ENCODE measurements around the gene RBMX.
"Not testable (repeated sequence)": the region's sequence is repeated elsewhere in the genome, so short reads cannot be mapped to it uniquely, and the experiment has no call there.

Gene RBMX

DNA sequence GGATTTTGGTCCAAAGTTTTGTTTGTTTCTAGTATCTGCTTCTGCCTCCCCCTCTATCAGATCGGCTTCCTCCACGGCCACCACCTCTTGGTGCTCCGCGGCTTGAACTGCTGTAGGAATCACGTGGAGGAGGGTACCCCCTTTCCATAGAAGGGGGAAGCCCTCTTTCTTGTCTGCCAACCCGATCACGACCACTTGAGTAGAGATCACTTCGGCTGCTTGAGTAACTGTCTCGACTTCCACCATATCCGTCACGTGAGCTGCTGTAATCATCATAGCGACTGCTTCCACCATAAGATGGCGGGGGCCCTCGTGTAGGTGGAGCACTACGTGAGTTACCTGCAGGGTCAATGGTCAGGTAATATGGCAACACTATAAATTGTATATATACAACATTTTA, 6.4 kb downstream of the RBMX start:
- not testable (repeated sequence) for DNase-seq

DNA sequence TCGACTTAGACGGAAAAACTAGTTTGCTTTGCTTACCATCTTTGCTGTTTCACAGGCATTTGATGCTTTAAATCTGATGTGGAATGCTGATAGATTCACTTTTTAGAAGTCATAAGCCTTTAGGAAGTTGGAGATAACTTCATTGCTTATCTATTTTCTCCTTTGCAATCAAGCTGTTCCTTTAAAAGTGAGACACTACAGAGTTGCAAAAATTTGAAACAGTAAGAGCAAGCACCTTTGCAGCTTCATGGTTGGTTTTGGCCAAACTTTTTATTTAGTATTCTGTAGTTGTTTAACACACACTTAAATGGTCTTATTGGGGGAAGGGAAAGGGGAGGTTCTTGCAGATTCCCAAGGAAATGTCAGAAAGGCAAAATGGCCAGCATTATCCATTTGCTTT, 7.3 kb downstream of the RBMX start:
- DNase-seq, result not testable (repeated sequence)

DNA sequence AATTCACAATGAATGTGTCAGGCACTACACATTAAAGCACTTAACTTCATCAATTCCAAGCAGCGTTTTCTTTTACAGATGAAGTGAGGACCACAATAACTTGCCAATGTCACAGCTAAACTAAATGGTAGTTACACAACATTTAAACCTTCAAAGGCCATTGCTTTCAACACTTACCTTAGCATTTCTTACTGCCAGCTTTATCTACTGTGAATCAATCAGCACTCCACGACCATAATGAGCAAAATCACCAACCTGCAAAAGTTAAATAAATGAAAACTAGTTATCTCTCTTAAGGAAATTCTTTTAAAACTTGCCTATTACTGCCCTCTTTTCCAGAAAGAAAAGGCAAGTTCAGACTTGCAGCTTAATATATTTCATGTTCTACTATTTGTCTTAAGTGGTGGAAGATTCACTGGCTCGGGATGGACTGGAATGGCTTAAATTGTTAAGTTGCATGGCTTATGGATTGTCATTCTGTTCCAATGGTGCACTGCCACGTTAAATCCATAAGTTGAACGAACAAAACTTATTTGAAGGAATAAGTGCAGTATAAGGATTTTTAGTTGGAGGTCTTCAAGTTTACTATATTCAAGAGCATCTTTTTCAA, 8.3 kb downstream of the RBMX start:
- DNase-seq, result no peak

DNA sequence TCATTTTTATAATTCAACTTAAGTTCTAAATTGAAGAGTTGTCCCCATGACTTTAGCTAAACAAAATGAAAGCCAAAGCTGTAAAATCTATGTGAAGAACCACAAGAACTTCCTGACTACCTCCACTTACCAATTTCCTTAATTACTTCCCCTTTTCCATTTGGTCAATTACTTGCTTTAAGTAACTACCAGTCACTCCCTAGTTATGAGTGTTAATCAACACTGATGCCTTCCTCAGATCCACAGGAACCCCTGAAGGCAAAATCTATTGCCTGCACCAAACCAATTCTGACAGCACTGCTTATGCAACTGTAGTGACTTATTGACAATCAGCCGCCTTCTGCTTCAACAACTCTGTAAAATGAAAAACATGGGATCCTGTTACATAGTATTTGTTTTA, 10.5 kb downstream of the RBMX start:
- DNase-seq, result no peak

DNA sequence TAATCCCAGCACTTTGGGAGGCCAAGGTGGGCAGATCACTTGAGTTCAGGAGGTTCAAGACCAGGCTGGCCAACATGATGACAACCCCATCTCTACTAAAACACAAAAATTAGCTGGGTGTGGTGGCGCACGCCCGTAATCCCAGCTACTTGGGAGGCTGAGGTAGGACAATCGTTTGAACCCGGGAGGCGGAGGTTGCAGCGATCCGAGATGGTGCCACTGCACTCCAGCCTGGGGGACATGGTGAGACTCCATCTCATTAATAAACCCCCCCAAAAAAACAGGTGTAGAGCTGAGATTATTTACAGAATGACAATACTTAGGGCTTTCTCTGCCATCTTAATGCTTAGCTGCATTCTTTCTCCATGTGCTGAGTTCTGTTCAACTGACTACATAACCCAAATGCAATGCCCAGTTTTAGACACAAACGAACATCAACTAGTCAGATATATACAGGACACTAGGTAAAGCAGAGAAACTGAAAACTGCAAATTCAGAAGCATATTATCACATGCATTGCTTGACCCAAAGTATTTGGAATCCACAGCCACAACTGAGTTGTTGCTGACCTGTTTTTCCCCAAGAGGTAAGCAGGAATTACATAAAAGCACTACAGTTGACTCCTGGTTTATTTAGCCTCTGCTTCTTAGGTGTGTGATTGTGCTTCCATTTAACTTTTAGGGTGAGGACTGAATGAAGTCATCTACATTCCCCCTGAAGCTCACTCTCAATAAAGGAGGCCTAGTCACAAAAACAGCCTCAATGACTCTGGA, 12.1 kb downstream of the RBMX start:
- DNase-seq, result no peak

DNA sequence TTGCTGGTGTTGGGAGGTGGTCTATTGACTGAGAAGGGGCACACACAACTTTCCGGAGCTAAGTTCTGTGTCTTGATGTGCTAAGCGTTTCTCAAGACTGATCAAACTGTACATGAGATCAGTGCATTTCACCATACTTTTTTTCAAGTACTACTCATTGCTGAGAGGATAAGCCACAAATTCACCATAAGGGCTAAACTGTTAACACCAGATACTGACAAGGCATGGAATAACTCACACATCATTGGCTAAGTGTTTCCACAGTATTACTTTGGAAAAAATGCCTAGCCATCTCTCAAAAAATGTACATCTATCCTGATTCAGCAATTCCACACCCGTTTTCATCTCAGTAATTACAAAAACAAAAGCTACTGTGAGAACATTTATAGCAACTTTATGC, 13.0 kb downstream of the RBMX start:
- DNase-seq, result no peak

DNA sequence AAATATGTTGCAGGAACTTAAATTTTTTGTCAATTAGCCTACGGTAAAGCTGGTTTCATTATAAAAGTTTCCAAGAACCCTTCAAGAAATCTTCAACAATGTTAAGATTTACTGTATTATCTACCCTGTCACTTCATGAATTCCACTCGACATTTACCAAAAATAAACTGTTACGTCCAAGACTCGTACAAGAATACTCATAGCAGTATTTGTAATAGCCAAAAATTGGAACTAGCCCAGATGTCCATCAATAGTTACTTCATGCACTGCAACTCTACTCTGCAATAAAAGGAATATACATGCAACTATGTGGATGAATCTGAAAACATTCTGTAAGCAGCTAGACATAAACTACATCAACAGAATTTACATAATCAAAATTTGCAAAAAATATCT, 13.4 kb downstream of the RBMX start:
- DNase-seq, result no peak

DNA sequence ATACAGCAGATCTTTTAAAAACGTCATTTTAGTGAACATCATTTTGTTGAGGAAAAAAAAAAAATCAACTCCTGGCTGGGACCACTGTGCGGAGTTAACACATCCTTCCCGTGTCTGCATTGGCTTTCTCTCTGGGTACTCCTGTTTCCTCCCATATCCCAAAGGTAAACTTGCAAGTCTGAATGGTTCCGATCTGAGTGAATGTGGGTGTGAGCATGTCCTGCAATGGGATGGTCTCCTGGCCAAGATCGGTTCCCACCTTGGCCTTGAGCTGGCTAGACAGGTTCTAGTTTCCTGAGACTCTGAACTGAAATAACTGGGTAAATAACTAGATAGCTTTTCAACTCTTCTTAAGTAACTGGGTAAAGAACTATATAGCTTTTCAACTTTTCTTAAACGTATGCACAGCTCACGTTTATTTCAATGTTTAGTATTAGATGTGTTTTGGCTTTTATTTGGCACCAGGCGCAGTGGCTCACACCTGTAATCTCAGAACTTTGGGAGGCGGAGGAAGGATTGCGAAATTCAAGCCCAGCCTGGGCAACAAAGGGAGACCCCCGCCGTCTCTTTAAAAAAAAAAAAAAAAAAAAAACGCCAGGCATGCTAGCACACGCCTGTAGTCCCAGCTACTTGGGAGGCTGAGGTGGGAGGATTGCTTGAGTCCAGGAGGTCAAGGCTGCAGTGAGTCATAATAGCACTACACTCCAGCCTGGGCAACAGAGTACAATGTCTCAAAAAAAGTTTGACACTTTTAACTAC, 14.0 kb downstream of the RBMX start:
- DNase-seq, result no peak

DNA sequence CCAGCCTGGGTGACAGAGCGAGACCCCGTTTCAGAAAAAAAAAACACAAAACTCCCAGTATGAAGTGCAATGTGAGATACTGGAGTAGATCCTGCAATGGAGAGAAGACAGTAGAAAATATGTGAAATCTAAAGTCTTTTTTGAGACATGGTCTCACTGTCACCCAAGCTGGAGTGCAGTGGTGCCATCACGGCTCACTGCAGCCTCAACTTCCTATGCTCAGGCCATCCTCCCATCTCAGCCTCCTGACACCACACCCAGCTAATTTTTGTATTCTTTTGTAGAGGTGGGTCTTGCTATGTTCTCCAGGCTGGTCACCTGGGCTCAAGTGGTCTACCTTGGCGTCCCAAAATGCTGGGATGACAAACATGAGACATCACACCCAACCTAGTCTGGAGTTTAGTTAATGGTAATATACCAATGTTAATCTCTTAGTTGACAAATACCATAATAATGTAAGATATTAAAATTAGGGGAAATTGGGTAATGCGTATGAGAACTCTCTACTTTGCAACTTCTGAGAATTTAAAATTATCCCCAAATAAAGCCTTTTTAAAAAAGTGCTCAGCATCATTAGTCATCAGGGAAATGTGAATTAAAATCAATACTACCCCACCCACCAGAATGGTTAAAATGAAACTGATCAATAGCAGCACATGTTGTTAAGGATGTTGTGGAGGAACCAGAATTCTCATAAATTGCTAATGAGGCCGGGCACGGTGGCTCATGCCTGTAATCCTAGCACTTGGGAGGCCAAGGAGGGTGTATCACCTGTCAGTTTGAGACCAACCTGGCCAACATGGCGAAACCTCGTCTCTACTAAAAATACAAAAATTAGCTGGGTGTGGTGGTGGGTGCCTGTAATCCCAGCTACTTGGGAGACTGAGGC, 15.0 kb downstream of the RBMX start:
- DNase-seq, result no peak

DNA sequence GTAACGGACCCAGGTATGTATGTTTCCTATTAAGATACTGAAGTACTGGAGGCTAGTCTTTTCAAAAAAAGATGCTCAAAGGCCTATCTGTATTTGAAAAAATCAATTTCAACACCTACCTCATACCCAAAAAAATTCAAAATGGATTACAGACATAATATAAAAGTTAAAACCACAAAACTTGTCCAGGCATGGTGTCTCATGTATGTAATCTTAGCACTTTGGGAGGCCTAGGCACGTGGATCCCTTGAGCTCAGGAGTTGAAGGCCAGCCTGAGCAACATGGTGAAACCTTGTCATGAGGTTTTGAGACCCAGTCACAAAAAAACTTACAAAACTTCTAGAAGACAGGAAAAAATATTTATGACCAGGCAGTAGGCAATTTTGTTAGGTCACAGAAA, 16.7 kb downstream of the RBMX start:
- no peak for DNase-seq

DNA sequence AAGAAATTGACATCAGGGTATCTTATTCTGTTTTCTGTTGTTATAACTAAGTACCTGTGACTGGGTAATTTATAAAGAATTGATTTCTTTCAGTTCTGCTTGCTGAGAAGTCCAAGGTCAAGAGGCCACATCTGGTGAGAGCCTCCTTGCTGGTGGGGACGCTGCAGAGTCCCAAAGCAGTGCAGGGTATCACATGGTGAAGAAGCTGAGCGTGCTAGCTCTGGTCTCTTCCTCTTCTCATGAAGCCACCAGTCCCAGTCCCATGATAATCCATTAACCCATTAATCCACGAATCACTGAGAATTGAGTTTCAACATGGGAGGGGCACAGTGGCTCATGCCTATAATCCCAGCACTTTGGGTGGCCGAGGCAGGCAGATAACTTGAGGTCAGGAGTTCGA, 18.0 kb downstream of the RBMX start:
- DNase-seq, result no peak

DNA sequence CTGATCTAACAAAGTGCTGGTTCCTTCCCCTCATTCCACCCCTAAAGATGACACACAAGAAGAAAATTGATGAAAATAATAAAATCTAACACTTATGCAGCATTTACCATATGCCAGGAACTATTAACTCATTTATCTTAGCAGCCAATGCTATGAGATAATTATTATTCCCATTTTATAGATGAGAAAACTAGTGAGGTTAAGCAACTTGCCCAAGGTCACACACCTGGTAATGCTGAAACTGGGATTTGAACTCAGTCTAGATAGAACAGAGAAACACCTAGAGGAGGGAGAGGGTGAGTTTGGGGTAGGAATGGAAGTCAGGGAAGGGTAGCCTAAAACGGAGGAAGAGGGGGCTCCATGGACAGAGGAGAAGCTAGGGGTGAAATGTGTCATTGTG, 18.6 kb downstream of the RBMX start:
- DNase-seq, result no peak

DNA sequence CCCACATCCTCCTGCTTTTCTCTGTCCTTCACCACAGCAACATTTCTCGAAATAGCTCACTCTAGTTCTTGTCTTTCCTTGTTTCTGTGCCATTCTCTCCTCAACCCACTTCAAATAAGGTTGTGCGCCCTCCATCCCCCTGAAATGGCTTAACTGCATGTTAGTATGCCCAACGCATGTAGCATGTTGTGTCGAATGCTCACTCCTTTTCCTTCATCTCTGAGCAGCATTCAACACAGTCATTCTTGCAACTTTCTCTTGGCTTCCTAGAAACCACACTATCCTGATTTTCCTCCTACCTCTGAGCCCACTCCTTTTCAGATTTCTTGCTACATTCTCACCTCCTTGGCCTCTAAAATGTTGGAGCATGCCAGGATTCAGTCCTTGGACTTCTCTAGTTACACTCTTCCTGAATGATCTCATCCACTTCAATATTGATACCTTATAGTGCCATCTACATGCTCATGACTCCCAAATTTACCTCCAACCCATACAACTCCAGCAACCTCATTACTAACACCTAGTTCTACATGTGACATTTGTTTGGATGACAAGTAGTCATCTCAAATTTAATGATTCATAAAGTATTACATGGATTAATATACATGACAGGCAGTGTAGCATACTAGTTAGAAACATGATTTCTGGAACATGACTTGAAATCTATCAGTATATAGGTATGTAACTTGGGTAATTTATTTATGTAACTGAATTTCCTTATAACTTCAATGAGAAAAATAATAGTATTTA, 22.3 kb downstream of the RBMX start:
- no peak for DNase-seq

DNA sequence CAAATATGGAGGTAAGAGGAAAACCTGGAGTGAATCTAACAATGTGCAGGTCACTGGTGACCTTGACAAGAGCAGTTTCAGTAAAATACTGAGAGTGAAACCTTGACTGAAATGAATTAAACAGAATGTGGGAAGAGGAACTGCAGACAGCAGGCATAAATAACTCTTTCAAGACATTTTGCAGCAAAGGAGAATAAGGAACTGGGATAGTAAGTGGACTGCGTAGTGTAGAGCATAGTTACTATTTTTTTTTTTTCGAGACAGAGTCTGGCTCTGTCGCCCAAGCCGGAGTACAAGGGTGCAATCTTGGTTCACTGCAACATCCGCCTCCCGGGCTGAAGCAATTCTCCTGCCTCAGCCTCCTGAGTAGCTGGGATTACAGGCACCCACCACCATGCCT, 24.0 kb downstream of the RBMX start:
- no peak for DNase-seq

DNA sequence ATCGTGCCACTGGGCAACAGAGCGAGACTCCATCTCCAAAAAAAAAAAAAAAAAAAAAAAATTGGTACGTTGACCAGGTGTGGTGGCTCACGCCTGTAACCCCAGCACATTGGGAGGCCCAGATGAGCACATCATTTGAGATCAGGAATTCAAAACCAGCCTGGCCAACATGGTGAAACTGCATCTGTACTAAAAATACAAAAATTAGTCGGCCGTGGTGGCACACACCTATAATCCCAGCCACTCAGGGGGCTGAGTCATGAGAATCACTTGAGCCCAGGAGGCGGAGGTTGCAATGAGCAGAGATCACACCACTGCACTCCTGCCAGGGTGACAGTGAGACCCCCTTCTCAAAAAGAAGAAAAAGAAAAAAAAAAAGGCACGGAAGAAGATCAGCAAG, 24.5 kb downstream of the RBMX start:
- no peak for DNase-seq

DNA sequence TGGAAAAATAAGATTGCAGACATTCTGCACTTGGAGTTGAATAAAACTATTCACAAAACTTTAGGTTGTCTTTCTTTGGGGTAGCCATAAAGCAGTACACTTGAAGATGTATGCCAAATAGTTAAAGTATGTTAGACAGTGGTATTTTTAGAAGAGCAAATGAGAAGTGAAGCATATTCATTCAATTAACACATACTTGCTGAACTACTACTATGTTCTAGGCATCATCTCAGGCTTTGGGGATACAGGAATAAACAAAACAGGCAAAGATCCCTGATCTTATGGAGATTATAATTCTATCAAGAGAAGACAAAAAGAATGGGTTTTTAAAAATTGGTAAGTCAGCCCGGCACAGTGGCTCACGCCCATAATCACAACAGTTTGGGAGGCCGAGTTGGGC, 29.0 kb downstream of the RBMX start:
- DNase-seq, result no peak

DNA sequence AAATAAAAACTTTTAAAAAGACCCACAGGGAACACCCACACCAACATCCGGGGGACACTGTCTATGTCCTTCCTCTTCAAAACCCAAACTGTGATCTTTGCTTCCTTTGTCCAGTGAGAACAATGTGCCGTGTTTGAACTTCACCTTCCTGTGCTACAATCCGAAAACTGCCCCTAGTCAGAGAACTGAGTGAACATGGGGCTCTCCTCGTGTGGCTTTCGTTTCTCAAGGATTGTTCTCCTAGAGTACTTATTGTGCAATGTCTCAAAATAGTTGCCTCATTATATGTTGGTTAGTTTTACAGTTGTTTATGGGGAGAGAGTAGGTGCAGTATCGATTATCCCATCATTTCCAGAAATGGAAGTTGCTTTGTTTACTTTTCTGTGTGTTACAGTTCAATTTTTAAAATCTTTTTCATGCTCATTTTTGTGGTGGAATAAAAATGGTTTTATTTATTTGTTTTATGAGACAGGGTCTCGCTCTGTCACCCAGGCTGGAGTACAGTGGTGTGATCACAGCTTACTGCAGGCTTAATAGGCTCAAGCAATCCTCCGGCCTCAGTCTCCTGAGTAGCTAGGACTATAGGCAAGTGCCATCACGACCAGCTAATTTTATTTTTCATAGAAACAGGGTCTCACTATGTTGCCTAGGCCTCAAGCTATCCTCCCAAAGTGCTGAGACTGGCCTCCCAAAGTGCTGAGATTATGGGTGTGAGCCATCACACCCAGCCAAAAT, 29.9 kb downstream of the RBMX start:
- DNase-seq, result no peak

DNA sequence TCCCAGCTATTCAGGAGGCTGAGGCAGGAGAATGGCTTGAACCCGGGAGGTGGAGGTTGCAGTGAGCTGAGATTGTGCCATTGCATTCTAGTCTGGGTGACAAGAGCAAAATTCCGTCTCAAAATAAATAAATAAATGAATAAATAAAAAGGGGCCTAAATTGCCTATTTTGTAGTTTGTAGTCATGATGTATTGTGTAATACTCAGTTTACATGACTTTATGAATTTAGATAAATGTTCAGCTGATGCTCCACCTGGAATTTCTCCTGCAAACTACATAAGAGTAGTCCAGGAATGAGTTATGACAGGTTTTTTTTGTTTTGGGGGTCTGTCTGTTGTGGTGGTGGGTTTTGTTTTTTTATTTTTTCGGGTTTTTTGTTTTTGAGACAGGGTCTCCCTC, 31.1 kb downstream of the RBMX start:
- no peak for DNase-seq

DNA sequence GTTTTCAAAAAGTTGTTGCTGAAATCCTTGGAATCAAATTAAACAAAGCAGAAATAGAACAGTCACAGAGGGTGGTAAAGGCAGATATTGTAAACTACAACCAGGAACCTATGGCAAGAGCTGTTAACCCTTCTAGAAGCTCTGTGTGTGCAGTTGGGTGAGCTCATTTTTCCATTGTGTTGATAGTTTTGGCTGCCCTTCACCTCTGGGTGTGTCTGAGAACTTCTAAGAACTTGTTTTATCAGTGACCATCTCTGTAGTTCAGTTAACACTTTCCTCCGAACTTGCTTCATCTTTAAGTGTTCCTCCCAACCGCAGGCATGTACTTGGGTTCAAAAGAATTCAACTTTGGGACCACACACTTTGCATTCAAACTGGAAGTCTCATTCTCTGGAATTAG, 32.7 kb downstream of the RBMX start:
- no peak for DNase-seq

DNA sequence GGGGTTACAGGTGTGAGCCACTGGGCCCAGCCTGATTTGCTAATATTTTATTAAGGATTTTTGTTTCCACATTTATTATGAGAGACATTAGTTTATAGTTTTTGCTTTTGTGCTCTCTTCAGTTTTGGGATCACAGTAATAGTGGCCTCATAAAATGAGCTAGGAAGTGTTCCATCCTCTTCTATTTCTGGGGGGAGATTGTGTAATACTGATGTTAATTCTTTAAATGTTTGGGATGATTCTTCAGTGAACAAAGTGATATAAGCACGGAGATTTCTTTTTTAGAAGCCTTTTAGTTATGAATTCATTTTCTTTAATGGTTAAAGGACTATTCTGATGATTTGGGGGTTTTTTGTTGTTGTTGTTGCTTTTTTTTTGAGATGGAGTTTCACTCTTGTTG, 41.3 kb downstream of the RBMX start:
- DNase-seq, result no peak

DNA sequence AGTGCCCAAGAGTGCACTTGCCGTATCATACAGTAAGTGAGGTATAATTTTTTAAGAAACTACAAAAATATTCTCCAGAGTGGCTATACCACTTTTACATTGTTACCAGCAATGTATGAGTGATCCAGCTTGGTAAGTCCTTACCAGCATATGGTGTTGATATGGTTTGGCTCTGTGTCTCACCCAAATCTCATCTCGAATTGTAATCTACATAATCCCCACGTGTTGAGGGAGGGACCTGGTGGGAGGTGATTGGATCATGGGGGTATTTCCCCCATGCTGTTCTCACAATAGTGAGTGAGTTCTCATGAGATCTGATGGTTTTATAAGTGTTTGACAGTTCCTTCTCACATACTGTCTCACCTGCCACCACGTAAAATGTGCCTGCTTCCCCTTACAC, 44.8 kb downstream of the RBMX start:
- DNase-seq, result no peak

DNA sequence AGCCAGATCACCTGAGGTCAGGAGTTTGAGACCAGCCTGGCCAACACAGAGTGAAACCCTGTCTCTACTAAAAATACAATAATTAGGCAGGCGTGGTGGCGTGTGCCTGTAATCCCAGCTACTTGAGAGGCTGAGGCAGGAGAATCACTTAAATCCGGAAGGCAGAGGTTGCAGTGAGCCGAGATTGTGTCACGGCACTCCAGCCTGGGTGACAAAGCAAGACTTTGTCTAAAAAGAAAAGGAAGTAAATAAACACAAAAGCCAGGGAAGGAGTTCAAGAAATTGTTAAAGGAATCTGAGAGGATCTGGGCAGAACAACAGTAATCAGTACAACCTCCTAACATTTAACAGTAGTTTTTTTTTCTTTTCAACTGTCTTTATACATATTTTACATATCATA, 51.1 kb downstream of the RBMX start:
- DNase-seq, result no peak
